Measurements from ENCODE around the gene RFC5.

The RFC5 gene, protein sequence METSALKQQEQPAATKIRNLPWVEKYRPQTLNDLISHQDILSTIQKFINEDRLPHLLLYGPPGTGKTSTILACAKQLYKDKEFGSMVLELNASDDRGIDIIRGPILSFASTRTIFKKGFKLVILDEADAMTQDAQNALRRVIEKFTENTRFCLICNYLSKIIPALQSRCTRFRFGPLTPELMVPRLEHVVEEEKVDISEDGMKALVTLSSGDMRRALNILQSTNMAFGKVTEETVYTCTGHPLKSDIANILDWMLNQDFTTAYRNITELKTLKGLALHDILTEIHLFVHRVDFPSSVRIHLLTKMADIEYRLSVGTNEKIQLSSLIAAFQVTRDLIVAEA

DNA sequence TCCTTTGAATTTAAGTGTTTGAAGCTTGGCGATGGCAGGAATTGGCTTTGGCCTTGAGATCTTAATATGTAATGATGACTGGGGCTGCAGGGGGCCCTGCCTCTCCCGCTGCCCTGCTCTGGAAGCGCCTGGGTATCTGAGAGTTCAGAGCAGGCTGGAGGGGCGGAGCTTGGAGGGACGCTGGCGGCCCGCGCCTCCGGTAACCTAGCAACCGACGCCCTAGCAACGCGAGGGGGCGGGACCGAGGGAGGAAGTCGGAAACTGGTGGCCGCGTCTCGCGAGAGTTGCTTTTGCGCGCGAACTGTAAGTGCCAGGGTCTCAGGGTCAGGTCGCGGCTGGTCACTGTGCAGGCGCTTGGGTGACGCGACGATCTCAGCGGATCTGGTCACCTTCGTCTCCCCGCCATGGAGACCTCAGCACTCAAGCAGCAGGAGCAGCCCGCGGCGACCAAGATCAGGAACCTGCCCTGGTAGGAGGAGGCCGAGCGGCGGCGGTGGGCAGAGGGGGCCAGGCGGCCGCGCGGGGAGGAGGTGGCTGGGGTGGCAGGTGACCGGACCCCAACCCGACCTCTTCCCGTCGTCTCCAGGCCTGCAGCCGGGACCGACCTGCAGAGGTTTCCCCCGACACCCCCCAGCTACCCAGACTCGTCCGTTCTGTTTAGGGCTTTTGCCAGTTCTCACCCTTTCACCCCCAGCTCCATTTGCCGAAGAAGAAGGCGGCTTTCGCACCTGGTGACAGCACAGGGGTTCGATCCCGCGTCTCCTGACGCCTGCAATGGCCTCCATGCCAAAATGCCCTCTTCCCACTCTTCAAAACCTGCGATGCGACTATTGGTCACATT is at the start of gene RFC5:
RFC5 (plus strand) TSS at position 280 of the 841 bp plus-strand sequence; CDS start at position 405, 125 bp downstream.
- in situ Hi-C loops (cut with MboI; ENCODE audit: low sequenced_read_pairs): no loop called here

- in situ Hi-C loops (cut with MboI; ENCODE audit: low sequenced_read_pairs): no loop called here
Observed at GRCh38 chr12:117967043-117967442, 49.5 kb upstream of the RFC5 start.

DNA sequence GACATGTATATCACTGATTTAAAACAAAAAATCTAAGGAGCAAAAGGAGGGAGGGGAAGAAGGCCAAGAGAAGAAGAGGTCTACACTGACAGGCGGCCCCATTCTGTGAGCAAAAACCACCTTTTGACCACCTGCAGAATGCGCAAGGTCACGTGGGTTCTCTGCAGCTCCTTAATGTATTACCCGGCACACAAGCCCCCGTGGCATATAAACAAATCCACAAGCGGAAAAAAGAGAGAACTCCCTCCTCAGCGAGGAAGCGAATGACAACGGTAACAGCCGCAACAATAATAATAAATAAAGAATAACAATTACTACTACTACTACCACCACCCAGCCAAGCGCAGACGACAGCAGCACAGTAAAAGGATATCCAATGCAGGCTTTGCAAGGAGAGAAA is 49.0 kb upstream of the RFC5 start:
- in situ Hi-C loops (cut with MboI; ENCODE audit: low sequenced_read_pairs): no loop called here

GRCh38 chr12:117968151-117968789 is 48.2 kb upstream of the RFC5 start:
- in situ Hi-C loops (cut with MboI; ENCODE audit: low sequenced_read_pairs): no loop called here

DNA sequence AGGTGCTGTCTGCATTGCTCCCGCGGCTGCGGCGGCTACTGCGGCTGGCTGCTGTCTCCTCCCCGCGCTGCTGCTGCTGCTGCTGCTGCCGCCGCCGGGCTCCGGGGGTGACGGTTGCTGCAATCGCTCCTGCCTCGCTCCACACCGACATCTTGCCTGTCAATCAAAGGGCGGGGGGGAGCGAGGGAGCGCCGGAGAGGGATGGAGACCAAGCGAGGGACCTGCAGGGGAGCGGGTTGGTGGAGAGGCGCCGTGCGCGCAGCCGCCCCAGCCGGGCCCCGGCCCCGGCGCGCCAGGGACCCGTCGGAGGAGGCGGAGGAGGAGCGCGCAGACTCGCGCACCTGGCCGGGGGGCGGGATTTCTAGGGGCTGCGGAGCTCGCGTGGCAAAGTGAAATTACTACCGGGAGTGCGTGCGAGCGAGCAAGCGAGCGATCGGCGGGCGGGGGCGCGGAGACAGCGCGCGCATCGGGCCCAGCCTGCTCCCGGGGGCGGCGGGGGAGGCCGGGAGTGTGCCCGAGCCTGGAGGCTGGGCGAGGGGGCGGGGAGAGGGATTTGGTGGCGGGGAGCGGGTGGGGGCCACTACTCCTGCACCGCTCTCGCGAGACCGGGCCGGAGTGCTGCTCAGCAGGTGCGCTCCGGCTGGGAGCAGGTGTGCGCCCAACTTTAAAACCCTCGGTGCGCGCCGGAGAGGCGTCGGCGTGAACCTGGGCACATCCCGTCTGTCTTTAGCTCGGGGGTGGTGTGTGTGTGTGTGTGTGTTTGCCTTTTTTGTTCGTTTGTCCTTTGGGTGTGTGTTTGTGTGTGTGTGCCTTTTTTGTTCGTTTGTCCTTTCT is 47.5 kb upstream of the RFC5 start, which contains the start of gene KSR2:
KSR2 (minus strand) TSS at position 165 of the 834 bp plus-strand sequence. CDS start 735 bp downstream, outside the sequence.
- in situ Hi-C loops (cut with MboI; ENCODE audit: low sequenced_read_pairs): no loop called here

GRCh38 chr12:117970334-117970733 is 46.2 kb upstream of the RFC5 start:
- in situ Hi-C loops (cut with MboI; ENCODE audit: low sequenced_read_pairs): no loop called here

DNA sequence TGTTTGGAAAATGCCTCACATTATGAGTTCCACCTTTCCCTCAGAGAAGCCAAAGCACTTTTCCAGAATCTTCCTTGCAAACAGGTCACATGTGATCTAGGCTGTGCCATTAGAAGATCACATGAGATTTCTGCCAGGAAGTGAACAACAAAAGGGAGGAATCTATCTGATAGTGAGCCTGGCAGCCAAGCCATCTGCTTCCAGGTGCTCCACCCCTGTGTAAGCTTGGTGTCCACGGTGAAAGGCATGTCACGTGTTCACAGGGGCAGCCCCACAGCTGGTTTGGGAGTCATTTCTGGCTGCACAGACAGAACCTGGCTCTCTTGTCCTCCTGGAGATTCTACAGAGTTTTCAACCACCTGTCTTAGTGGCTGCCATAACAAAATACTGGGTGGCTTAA is 44.2 kb upstream of the RFC5 start:
- in situ Hi-C loops (cut with MboI; ENCODE audit: low sequenced_read_pairs): no loop called here

DNA sequence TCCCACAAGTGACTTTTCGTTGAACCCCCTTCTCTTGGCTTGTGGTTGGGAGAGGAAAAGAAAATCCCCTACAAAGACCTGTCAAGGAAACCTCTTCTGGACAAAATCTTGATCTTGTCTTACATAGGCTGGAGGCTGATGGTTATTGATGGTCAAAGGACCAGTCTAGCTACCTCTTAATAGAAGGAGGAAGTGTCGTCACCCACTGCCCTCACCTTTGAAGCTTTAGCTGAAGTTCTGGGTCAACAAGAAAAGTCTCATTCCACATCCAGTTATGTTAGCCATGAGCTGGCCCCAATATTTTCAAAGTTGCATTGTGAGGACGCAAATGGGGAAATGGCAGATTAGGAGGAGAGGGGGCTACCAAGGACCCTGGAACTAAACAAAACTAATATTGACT is 41.5 kb upstream of the RFC5 start:
- in situ Hi-C loops (cut with MboI; ENCODE audit: low sequenced_read_pairs): no loop called here

DNA sequence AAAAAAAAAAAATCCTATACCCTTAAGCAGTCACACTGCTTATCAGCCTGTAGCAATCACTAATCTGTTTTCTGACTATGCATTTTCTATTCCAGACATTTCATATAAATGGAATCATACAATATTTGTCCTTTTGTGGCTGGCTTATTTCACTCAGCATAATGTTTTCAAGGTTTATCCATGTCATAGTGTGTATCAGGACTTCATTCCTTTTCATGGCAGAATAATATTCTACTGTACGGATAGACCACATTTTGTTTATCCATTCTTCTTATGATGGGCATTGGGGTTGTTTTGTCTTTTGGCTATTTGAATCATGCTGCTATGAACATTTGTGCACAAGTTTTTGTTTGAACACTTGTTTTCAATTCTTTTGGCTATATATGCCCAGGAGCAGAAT is 39.1 kb upstream of the RFC5 start:
- in situ Hi-C loops (cut with MboI; ENCODE audit: low sequenced_read_pairs): no loop called here

DNA sequence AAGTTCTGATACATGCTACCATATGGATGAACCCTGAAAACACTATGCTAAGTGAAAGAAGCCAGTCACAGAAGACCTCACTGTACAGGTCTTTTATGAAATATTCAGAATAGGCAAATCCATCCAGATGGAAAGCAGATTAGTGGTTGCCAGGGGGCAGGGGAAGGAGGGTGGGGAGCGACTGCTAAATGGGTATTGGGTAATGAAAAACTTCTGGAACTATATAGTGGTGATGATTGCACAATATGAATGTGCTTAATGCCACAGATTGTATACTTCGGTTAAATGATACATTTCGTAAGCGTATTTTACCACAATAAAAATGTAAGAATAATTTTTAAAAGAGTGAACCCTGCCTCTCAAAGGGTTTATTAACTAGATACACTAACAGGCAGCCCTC is 35.9 kb upstream of the RFC5 start:
- in situ Hi-C loops (cut with MboI; ENCODE audit: low sequenced_read_pairs): no loop called here

- in situ Hi-C loops (cut with MboI; ENCODE audit: low sequenced_read_pairs): no loop called here
Observed at GRCh38 chr12:117981267-117981666, 35.2 kb upstream of the RFC5 start.

- in situ Hi-C loops (cut with MboI; ENCODE audit: low sequenced_read_pairs): no loop called here
Observed at GRCh38 chr12:117985182-117985581, 31.3 kb upstream of the RFC5 start.

DNA sequence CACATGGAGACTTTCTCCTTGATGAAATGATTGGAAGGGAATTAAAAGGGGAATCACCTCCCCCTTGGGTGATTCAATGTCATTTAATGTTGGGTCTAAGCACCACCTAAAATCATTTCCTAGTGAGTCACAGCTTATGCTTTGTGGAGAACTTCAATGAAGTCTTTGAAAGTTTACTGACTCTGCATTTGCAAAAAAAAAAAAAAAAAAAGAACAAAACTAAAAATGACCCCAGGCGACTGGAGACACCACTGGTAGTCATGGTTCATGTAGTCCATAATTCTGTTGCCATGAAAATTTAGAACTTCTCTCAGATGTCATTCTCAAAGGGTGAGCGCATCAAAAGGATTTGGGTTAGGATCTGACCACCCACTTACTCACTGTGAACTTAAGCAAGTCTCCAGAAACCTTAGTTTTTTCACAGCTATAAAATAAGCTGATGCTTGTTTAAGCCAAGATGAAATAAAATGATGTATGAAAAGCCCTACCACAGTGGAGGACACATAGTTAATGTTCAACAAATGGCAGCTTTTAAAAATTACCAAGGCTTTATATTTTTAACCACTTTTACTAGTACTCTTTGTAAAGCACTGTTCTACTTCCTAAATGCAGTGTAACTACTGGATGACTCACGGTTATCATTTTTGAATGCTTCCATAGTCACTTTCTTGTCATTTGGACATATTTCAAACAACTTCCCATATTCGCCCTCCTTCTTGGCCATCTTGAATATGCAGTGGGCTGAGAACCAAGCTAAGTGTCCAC is 29.6 kb upstream of the RFC5 start:
- in situ Hi-C loops (cut with MboI; ENCODE audit: low sequenced_read_pairs): no loop called here

GRCh38 chr12:117994551-117995438 is 21.7 kb upstream of the RFC5 start:
- in situ Hi-C loops (cut with MboI; ENCODE audit: low sequenced_read_pairs): no loop called here

- in situ Hi-C loops (cut with MboI; ENCODE audit: low sequenced_read_pairs): no loop called here
Observed at GRCh38 chr12:117998719-117999118, 17.8 kb upstream of the RFC5 start.

DNA sequence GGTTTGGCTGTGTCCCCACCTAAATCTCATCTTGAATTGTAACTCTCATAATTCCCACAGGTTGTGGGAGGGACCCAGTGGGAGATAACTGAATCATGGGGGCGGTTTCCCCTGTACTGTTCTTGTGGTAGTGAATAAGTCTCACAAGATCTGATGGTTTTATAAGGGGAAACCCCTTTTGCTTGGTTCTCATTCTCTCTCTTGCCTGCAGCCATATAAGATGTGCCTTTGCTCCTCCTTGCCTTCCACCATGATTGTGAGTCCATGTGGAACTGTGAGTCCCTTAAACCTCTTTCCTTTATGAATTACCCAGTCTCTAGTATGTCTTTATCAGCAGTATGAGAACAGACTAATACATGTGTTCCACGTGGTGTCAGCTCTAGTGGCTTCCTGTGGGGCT is 16.7 kb upstream of the RFC5 start:
- in situ Hi-C loops (cut with MboI; ENCODE audit: low sequenced_read_pairs): loop anchor here (5.0 kb wide), 1 partner anchor 352 kb away; no protein-coding TSS in a partner anchor

DNA sequence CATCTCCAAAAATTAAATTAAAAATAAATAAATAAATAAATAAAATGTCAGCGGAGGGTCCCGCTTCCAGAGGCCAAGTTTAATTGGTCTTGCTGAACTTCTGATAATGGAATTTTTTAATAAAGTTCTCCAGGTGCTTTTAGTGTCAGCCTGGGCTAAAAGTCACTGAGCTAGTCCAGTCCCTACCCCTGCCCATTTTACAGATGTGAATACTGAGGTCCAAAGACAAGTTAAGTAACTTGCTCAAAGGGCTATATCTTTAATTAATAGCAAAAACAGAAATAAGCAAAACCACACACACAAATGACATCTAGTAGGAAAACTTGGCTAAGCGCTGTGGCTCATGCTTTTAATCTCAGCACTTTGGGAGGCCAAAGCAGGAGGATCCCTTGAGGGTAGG is 5.6 kb upstream of the RFC5 start:
- in situ Hi-C loops (cut with MboI; ENCODE audit: low sequenced_read_pairs): no loop called here

- in situ Hi-C loops (cut with MboI; ENCODE audit: low sequenced_read_pairs): no loop called here
Observed at GRCh38 chr12:118011377-118011776, 5.1 kb upstream of the RFC5 start.

GRCh38 chr12:118011961-118012360 is 4.5 kb upstream of the RFC5 start:
- in situ Hi-C loops (cut with MboI; ENCODE audit: low sequenced_read_pairs): no loop called here

Measured in HL-60/S4 (cell line).